HG03575 (cell line): ENCODE measurements around the gene STMP1.
"Not testable (repeated sequence)": the region's sequence is repeated elsewhere in the genome, so short reads cannot be mapped to it uniquely, and the experiment has no call there.

Experiments
- ATAC-seq: cut with Tn5 transposase; IDR thresholded peaks from one replicate; pipeline ENCODE4 v1.9.1; 2021; ENCODE audit not compliant: unreplicated experiment, insufficient number of reproducible peaks, low FRiP score; ENCODE audit errors: extremely low read depth

The STMP1 gene

GRCh38 chr7:135685306-135686084 lies 23.2 kb downstream of the STMP1 start:
- no peak for ATAC-seq

GRCh38 chr7:135687466-135687865 lies 25.2 kb downstream of the STMP1 start:
- no peak for ATAC-seq

GRCh38 chr7:135690566-135690965 lies 28.3 kb downstream of the STMP1 start:
- ATAC-seq = no peak

- ATAC-seq = no peak
Measured at GRCh38 chr7:135692055-135692454, 29.7 kb downstream of the STMP1 start.

- ATAC-seq = not testable (repeated sequence)
Measured at GRCh38 chr7:135692606-135693005, 30.3 kb downstream of the STMP1 start.

GRCh38 chr7:135693558-135693957 lies 31.2 kb downstream of the STMP1 start:
- no peak for ATAC-seq

- ATAC-seq = no peak
Measured at GRCh38 chr7:135697276-135698049, 35.1 kb downstream of the STMP1 start.

- ATAC-seq = no peak
Measured at GRCh38 chr7:135704074-135704473, 41.8 kb downstream of the STMP1 start.

- ATAC-seq = no peak
Measured at GRCh38 chr7:135704698-135705097, 42.4 kb downstream of the STMP1 start.

GRCh38 chr7:135706038-135706742 lies 43.9 kb downstream of the STMP1 start:
- no peak for ATAC-seq

- no peak for ATAC-seq
Measured at GRCh38 chr7:135706858-135707569, 44.7 kb downstream of the STMP1 start.

- ATAC-seq = no peak
Measured at GRCh38 chr7:135707570-135707966, 45.3 kb downstream of the STMP1 start.

GRCh38 chr7:135708041-135708440 lies 45.7 kb downstream of the STMP1 start:
- ATAC-seq = no peak

- no peak for ATAC-seq
Measured at GRCh38 chr7:135709508-135709907, 47.2 kb downstream of the STMP1 start.

- no peak for ATAC-seq
Measured at GRCh38 chr7:135710417-135711138, 48.3 kb downstream of the STMP1 start.

- ATAC-seq = no peak
Measured at GRCh38 chr7:135711139-135711469, 48.8 kb downstream of the STMP1 start.

- no peak for ATAC-seq
Measured at GRCh38 chr7:135712182-135712782, 50.0 kb downstream of the STMP1 start.

GRCh38 chr7:135712796-135713195 lies 50.5 kb downstream of the STMP1 start:
- no peak for ATAC-seq
